ENCODE results near the gene MAGI2.
"Not testable (repeated sequence)": the region's sequence is repeated elsewhere in the genome, so short reads cannot be mapped to it uniquely, and the experiment has no call there.

Gene MAGI2

GRCh38 chr7:79452032-79452494, 1.4 kb downstream of the MAGI2 start:
- no peak for DNase-seq (ENCODE audit: low read depth in 3 of 3, low spot score in 1 of 3)

- DNase-seq (ENCODE audit: low read depth in 3 of 3, low spot score in 1 of 3) = no peak
These were observed 1.9 kb downstream of the MAGI2 start for GRCh38 chr7:79451580-79451979.

- DNase-seq (ENCODE audit: low read depth in 3 of 3, low spot score in 1 of 3) = not testable (repeated sequence)
These were observed 10.7 kb downstream of the MAGI2 start for GRCh38 chr7:79442766-79443165.

- DNase-seq (ENCODE audit: low read depth in 3 of 3, low spot score in 1 of 3) = no peak
These were observed 17.1 kb downstream of the MAGI2 start for GRCh38 chr7:79436378-79436777.

- no peak for DNase-seq (ENCODE audit: low read depth in 3 of 3, low spot score in 1 of 3)
These were observed 18.6 kb downstream of the MAGI2 start for GRCh38 chr7:79434867-79435266.

GRCh38 chr7:79434098-79434497, 19.4 kb downstream of the MAGI2 start:
- no peak for DNase-seq (ENCODE audit: low read depth in 3 of 3, low spot score in 1 of 3)

- no peak for DNase-seq (ENCODE audit: low read depth in 3 of 3, low spot score in 1 of 3)
These were observed 23.1 kb downstream of the MAGI2 start for GRCh38 chr7:79430391-79430790.

GRCh38 chr7:79425665-79426064, 27.8 kb downstream of the MAGI2 start:
- no peak for DNase-seq (ENCODE audit: low read depth in 3 of 3, low spot score in 1 of 3)

- no peak for DNase-seq (ENCODE audit: low read depth in 3 of 3, low spot score in 1 of 3)
These were observed 31.7 kb downstream of the MAGI2 start for GRCh38 chr7:79421751-79422150.

GRCh38 chr7:79420464-79420863, 33.0 kb downstream of the MAGI2 start:
- no peak for DNase-seq (ENCODE audit: low read depth in 3 of 3, low spot score in 1 of 3)

GRCh38 chr7:79414910-79415309, 38.6 kb downstream of the MAGI2 start:
- no peak for DNase-seq (ENCODE audit: low read depth in 3 of 3, low spot score in 1 of 3)

- DNase-seq (ENCODE audit: low read depth in 3 of 3, low spot score in 1 of 3) = no peak
These were observed 40.6 kb downstream of the MAGI2 start for GRCh38 chr7:79412915-79413314.

- no peak for DNase-seq (ENCODE audit: low read depth in 3 of 3, low spot score in 1 of 3)
These were observed 41.0 kb downstream of the MAGI2 start for GRCh38 chr7:79412438-79412837.

GRCh38 chr7:79410345-79410744, 43.1 kb downstream of the MAGI2 start:
- no peak for DNase-seq (ENCODE audit: low read depth in 3 of 3, low spot score in 1 of 3)

- no peak for DNase-seq (ENCODE audit: low read depth in 3 of 3, low spot score in 1 of 3)
These were observed 46.1 kb downstream of the MAGI2 start for GRCh38 chr7:79407351-79407750.

- no peak for DNase-seq (ENCODE audit: low read depth in 3 of 3, low spot score in 1 of 3)
These were observed 47.1 kb downstream of the MAGI2 start for GRCh38 chr7:79406371-79406770.

- no peak for DNase-seq (ENCODE audit: low read depth in 3 of 3, low spot score in 1 of 3)
These were observed 48.1 kb downstream of the MAGI2 start for GRCh38 chr7:79405368-79405767.

GRCh38 chr7:79403879-79404278, 49.6 kb downstream of the MAGI2 start:
- DNase-seq (ENCODE audit: low read depth in 3 of 3, low spot score in 1 of 3) = no peak

- no peak for DNase-seq (ENCODE audit: low read depth in 3 of 3, low spot score in 1 of 3)
These were observed 50.0 kb downstream of the MAGI2 start for GRCh38 chr7:79403451-79403850.

GRCh38 chr7:79401254-79401653, 52.2 kb downstream of the MAGI2 start:
- DNase-seq (ENCODE audit: low read depth in 3 of 3, low spot score in 1 of 3) = no peak

GRCh38 chr7:79400222-79400621, 53.2 kb downstream of the MAGI2 start:
- DNase-seq (ENCODE audit: low read depth in 3 of 3, low spot score in 1 of 3) = no peak

GRCh38 chr7:79398138-79398749, 55.2 kb downstream of the MAGI2 start:
- DNase-seq (ENCODE audit: low read depth in 3 of 3, low spot score in 1 of 3) = no peak

GRCh38 chr7:79386688-79387422, 66.6 kb downstream of the MAGI2 start:
- no peak for DNase-seq (ENCODE audit: low read depth in 3 of 3, low spot score in 1 of 3)

Data from stimulated activated CD4-positive, alpha-beta T cell treated with anti-CD3 and anti-CD28 coated beads, TNF-alpha, amount 100 ng/mL, for 1 hour (primary cell).